Measurements from ENCODE around the gene EIF5AL1. TPM values are rescaled to one million over a fixed set of nuclear protein-coding genes. Genes with fewer than 3 reads are reported as not detected.
A peak's percentile ranks its signal among the peaks of the same experiment; 100 is the strongest.

Gene EIF5AL1
- total and polyA plus RNA-seq, 2 of the 8 experiments (the other 6 are each of a cell fraction or from before 2014, with no cell fraction given), result 1.7 to 2.2 TPM

- Histone ChIP-seq H3K79me1 (ENCODE audit: low read depth, low read length) (no peaks in the 10 kb centered on the region), H2BK20ac (ENCODE audit: low read length) (no peak overlapping the region), H3K9me3 (ENCODE audit: insufficient read depth in 2 of 2, low read depth in 1 of 2, low read length in 1 of 2) (no peaks in the 10 kb centered on the region; a peak in 1 of 4 replicates), H3K27me3 (replicated peaks in 1 of 4; ENCODE audit: control insufficient read depth in 3 of 4, extremely low read depth in 1 of 4, insufficient read depth in 3 of 4, low read length in 3 of 4) (peaks cover 0 to 6% (median 0%) of the 10 kb centered on the region in 4 experiments; a peak in 2 of 7 replicates), H2BK5ac (ENCODE audit: low read depth, low read length) (no peak overlapping the region), H2BK120ac (replicated peaks; ENCODE audit: low read depth, low read length) (no peak overlapping the region), H3K4me1 (replicated peaks in 1 of 4; ENCODE audit: control insufficient read depth in 3 of 4, insufficient read depth in 4 of 4, low read length in 3 of 4) (0 out of 7 replicates have a peak, but pooled peaks cover 0 to 3% (median 0%) of the 10 kb centered on the region in 4 experiments), H3K79me2 (ENCODE audit: control insufficient read depth in 1 of 2, insufficient read depth in 2 of 2, low read length in 2 of 2) (no peaks in the 10 kb centered on the region), H3K56ac (replicated peaks; ENCODE audit: insufficient read length, low read depth, low read length) (peak overlapping the region; percentile 65), H3K4ac (replicated peaks; ENCODE audit: insufficient read length, low read depth, low read length) (no peak overlapping the region), H3K4me3 (ENCODE audit: extremely low read depth in 1 of 4, insufficient read depth in 2 of 4, low read depth in 3 of 4, low read length in 4 of 4) (no peak overlapping the region), H4K5ac (ENCODE audit: insufficient read length, low read depth, low read length) (no peak overlapping the region), H3K14ac (ENCODE audit: insufficient read length) (no peak overlapping the region), H3K23me2 (ENCODE audit: low read depth, low read length) (no peaks in the 10 kb centered on the region; the same call in 1 of the 2 replicates), H4K8ac (ENCODE audit: extremely low read depth, insufficient read depth, low read length) (no peak overlapping the region), H3K23ac (ENCODE audit: insufficient read length) (no peak overlapping the region), H2AFZ (ENCODE audit: low read length) (no peak overlapping the region), H4K20me1 (replicated peaks in 1 of 2; ENCODE audit: control insufficient read depth in 1 of 2, insufficient read depth in 2 of 2, low read length in 2 of 2) (no peaks in the 10 kb centered on the region), H2BK15ac (ENCODE audit: low read length) (no peak overlapping the region), H3K27ac (ENCODE audit: low read depth, low read length) (no peak overlapping the region), H2BK12ac (ENCODE audit: low read depth, low read length) (no peak overlapping the region), H3K9ac (replicated peaks in 1 of 4; ENCODE audit: extremely low read depth in 1 of 4, low read depth in 3 of 4, low read length in 3 of 4) (no peak overlapping the region), H4K91ac (replicated peaks; ENCODE audit: insufficient read length, low read length) (no peak overlapping the region), H2AK5ac (ENCODE audit: low read depth, low read length) (no peak overlapping the region), H3K36me3 (ENCODE audit: control insufficient read depth in 2 of 4, insufficient read depth in 4 of 4, low read length in 3 of 4) (no peaks in the 10 kb centered on the region), H3K18ac (ENCODE audit: extremely low read depth, low read length) (no peak overlapping the region), H3K4me2 (ENCODE audit: insufficient read depth in 1 of 2, low read depth in 2 of 2, low read length in 2 of 2) (no peak overlapping the region)
- no peak for FAIRE-seq
- ChIA-PET POLR2A (ENCODE audit: partially characterized antibody) (no interaction called here), CTCF (ENCODE audit: partially characterized antibody) (interaction anchor here (0.6 to 2.2 kb wide), 4 partner anchors 12 to 110 kb away, joined by 3 to 12 read pairs (median 4); no protein-coding TSS in a partner anchor)
- 88% methylated on average over 3 of the region's 3 CpGs; no CpG with 5 or more reads in 1 of the 2 experiments for WGBS, 2 experiments (ENCODE audit: extremely low coverage in 1 of 2, insufficient coverage in 1 of 2, insufficient read length in 1 of 2, insufficient replicate concordance in 2 of 2, low coverage in 1 of 2, low lambda C conversion rate in 2 of 2, missing lambda C conversion rate in 1 of 2)
- DNase-seq (ENCODE audit: low read depth in 1 of 2, low spot score in 2 of 2), result no peak
- no peak for TF ChIP-seq ASH2L (IDR thresholded peaks at IDR 0.05; ENCODE audit: low read length)
- no peak for TF ChIP-seq MAX (IDR thresholded peaks at IDR 0.05)
Observed at GRCh38 chr10:79483299-79483698, 29.0 kb upstream of the EIF5AL1 start.
